Endothelial cell of umbilical vein (primary cell): Measurements from ENCODE around the gene GALR3. TPM values are rescaled to one million over a fixed set of nuclear protein-coding genes. Genes with fewer than 3 reads are reported as not detected.

Experiments
- BruUV-seq: library from RNA; stranded (reverse); fragments of 400-500 nt; replicated peaks from 2 replicates; lab custom pipeline; 2021; lab: Mats Ljungman, UMichigan
- CTCF ChIA-PET: fragments of 300-600, 350-600 bp; sonication (Branson Sonifier 250); formaldehyde crosslinking; loops from one replicate; lab custom pipeline; 2021; ENCODE audit warnings: antibody characterized with exemption, inconsistent platforms; lab: Charles Lee
- POLR2A ChIA-PET: fragments of 300-600, 350-600 bp; sonication (Branson Sonifier 250); formaldehyde crosslinking; loops from one replicate; lab custom pipeline; 2021; ENCODE audit warnings: antibody characterized with exemption, inconsistent platforms; lab: Charles Lee
- DNase-seq: peaks from one replicate; pipeline ENCODE4 v3.0.0-alpha.2; 2011; ENCODE audit warnings: low read depth, low spot score
- FAIRE-seq: peaks from 2 replicates; lab custom pipeline; 2011; peaks lifted over from hg19 to GRCh38; lab: Jason Lieb, UNC
- H2AFZ ChIP-seq: 2 replicates; pipeline ENCODE4 v1.6.0; 2012; ENCODE audit warnings: low read depth, low read length, control low read depth, inconsistent platforms
- H3K27ac ChIP-seq: 2 replicates; pipeline ENCODE4 v1.5.1; 2011; ENCODE audit warnings: low read depth, mild to moderate bottlenecking, control low read depth, low read length, moderate library complexity; ENCODE audit not compliant: insufficient read depth
- H3K27me3 ChIP-seq, 2 experiments: 2 replicates each; pipeline versions ENCODE4 v1.6.0 to v1.6.1; 2011; ENCODE audit warnings: low read length in 2 of 2, mixed read lengths in 1 of 2; ENCODE audit not compliant: control insufficient read depth in 2 of 2, insufficient read depth in 2 of 2
- H3K36me3 ChIP-seq, 2 experiments: 2 replicates in 1 of 2; 3 replicates in 1 of 2; pipeline ENCODE4 v1.5.1; 2011; ENCODE audit warnings: low read length in 2 of 2, mild to moderate bottlenecking in 1 of 2, moderate library complexity in 1 of 2; ENCODE audit not compliant: control insufficient read depth in 2 of 2, insufficient read depth in 2 of 2; ENCODE audit errors: extremely low read depth in 1 of 2
- H3K4me1 ChIP-seq: 3 replicates; pipeline ENCODE4 v1.5.1; 2011; ENCODE audit warnings: mild to moderate bottlenecking, low read length; ENCODE audit not compliant: control insufficient read depth, insufficient read depth; ENCODE audit errors: extremely low read depth
- H3K4me2 ChIP-seq: 2 replicates; pipeline ENCODE4 v1.6.1; 2011; ENCODE audit warnings: low read length, control low read depth, mixed read lengths; ENCODE audit not compliant: insufficient read depth
- H3K4me3 ChIP-seq, 3 experiments: fragments of 200-600 bp in 1 of 3; sonication (generic), shearing (Covaris generic) in 1 of 3; replicated peaks in 1 of 3; 2 replicates each; pipeline ENCODE4 v1.5.1; 2011 to 2016; ENCODE audit warnings: control low read depth in 3 of 3, low read length in 3 of 3, mild to moderate bottlenecking in 2 of 3, inconsistent platforms in 1 of 3, low read depth in 1 of 3, moderate library complexity in 1 of 3; ENCODE audit not compliant: insufficient read depth in 1 of 3
- H3K79me2 ChIP-seq: 2 replicates; pipeline ENCODE4 v1.6.0; 2012; ENCODE audit warnings: low read length, inconsistent platforms; ENCODE audit not compliant: control insufficient read depth, insufficient read depth
- H3K9ac ChIP-seq: replicated peaks from 2 replicates; pipeline ENCODE3; 2011; ENCODE audit warnings: low read length, control low read depth; ENCODE audit not compliant: insufficient read depth; ENCODE audit errors: extremely low read depth
- H3K9me1 ChIP-seq: replicated peaks from 3 replicates; pipeline ENCODE4 v1.6.0; 2011; ENCODE audit warnings: mild to moderate bottlenecking, low read length; ENCODE audit not compliant: control insufficient read depth, insufficient read depth; ENCODE audit errors: extremely low read depth
- H3K9me3 ChIP-seq: replicated peaks from 2 replicates; pipeline ENCODE4 v1.5.1; 2012; ENCODE audit warnings: low read length, inconsistent platforms; ENCODE audit not compliant: control insufficient read depth, insufficient read depth
- H4K20me1 ChIP-seq: replicated peaks from 2 replicates; pipeline ENCODE3; 2011; ENCODE audit warnings: mild to moderate bottlenecking, low read length; ENCODE audit not compliant: control insufficient read depth, insufficient read depth; ENCODE audit errors: extremely low read depth
- CTCF ChIP-seq, 2 donors: IDR thresholded peaks; 1 replicate in 1 of 2; 2 replicates in 1 of 2; pipeline ENCODE4 v1.5.1; 2011; ENCODE audit warnings: low read length in 2 of 2, mild to moderate bottlenecking in 2 of 2, moderate library complexity in 2 of 2, control low read depth in 1 of 2, inconsistent platforms in 1 of 2, low read depth in 1 of 2; ENCODE audit not compliant: insufficient read depth in 1 of 2; ENCODE audit errors: extremely low read depth in 1 of 2
- EZH2 ChIP-seq: IDR thresholded peaks from 2 replicates; pipeline ENCODE4 v1.6.1; 2012; ENCODE audit warnings: borderline replicate concordance, low read depth, mild to moderate bottlenecking, moderate library complexity, low read length, inconsistent platforms; ENCODE audit not compliant: severe bottlenecking
- FOS ChIP-seq: IDR thresholded peaks from 2 replicates; pipeline ENCODE4 v1.6.1; 2011; ENCODE audit warnings: mild to moderate bottlenecking, low read length, moderate library complexity, borderline replicate concordance; ENCODE audit not compliant: insufficient read depth
- GATA2 ChIP-seq: IDR thresholded peaks from 2 replicates; pipeline ENCODE4 v1.7.0; 2011; ENCODE audit warnings: low read depth, mild to moderate bottlenecking, moderate library complexity, mixed read lengths, low read length; ENCODE audit not compliant: insufficient read length, insufficient read depth
- JUN ChIP-seq: IDR thresholded peaks from 2 replicates; pipeline ENCODE4 v1.6.1; 2011; ENCODE audit warnings: borderline replicate concordance, low read depth; ENCODE audit not compliant: insufficient read length, insufficient read depth
- MAX ChIP-seq: IDR thresholded peaks from 2 replicates; pipeline ENCODE4 v1.6.1; 2011; ENCODE audit not compliant: insufficient read depth, insufficient read length
- MYC ChIP-seq: IDR thresholded peaks from one replicate; pipeline ENCODE4 v1.6.1; 2011; ENCODE audit warnings: mild to moderate bottlenecking, low read depth, low read length
- POLR2A ChIP-seq: IDR thresholded peaks from 2 replicates; pipeline ENCODE4 v1.6.1; 2012; ENCODE audit warnings: low read depth, mild to moderate bottlenecking, control low read depth, low read length
- POLR2AphosphoS5 ChIP-seq: IDR thresholded peaks from 2 replicates; pipeline ENCODE4 v1.6.1; 2012; ENCODE audit warnings: low read depth, mild to moderate bottlenecking, control low read depth, low read length, moderate library complexity; ENCODE audit not compliant: insufficient read depth
- dilution Hi-C: fragments of 300-500 bp; cut with MboI; formaldehyde crosslinking; loops from one replicate; pipeline ENCODE4 v1.15.0; 2019; ENCODE audit warnings: low sequenced_read_pairs; ENCODE audit not compliant: extremely low pct_ligation_motif_present
- intact Hi-C: fragments of 100-400 bp; cut with micrococcal nuclease; formaldehyde crosslinking; loops from one replicate; pipeline ENCODE4 v1.10.0; 2022
- polyA plus RNA-seq, 4 experiments: library from polyadenylated mRNA; depleted of rRNA in 3 of 4; stranded (reverse) in 3 of 4; unstranded in 1 of 4; fragments of >200 nt; gene quantifications; 2 replicates each; pipeline versions ENCODE4 v1.2.1 to v1.2.3, GENCODE V29; 2011 to 2012; ENCODE audit warnings: missing spikeins in 1 of 4
- total RNA-seq: library from RNA; stranded (reverse); gene quantifications from 2 replicates; pipeline ENCODE4 v1.2.3, GENCODE V29; 2021

GALR3 gene
- total and polyA plus RNA-seq, 2 donors (not counting 3 experiments of a cell fraction or from before 2014, with no cell fraction given): not detected

GRCh38 chr22:37790234-37790633 lies 32.9 kb upstream of the GALR3 start:
- ChIA-PET POLR2A (no interaction called here), CTCF (interaction anchor here (3.0 kb wide), 1 partner anchor 147 kb away, joined by 13 read pairs; no protein-coding TSS in a partner anchor)
- no peaks in the 10 kb centered on the region for H3K9me1 ChIP-seq
- H3K27ac ChIP-seq: no peak overlapping the region
- DNase-seq: no peak
- H3K4me3 ChIP-seq: no peak overlapping the region
- dilution Hi-C loops (no loop called here), intact Hi-C loops (loop anchor here (5.0 kb wide), 1 partner anchor 113 kb away; the partner anchor contains the start of gene LGALS1)
- no peak overlapping the region for H2AFZ ChIP-seq
- TF ChIP-seq FOS (no peak), POLR2AphosphoS5 (no peak), CTCF (IDR thresholded peaks at IDR 0.05; ENCODE audit: extremely low read depth in 1 of 2, insufficient read depth in 1 of 2, low read depth in 1 of 2, low read length in 2 of 2) (no peak)
- FAIRE-seq: no peak
- no peaks in the 10 kb centered on the region for H3K36me3 ChIP-seq
- H3K9me3 ChIP-seq: no peaks in the 10 kb centered on the region
- H3K4me1 ChIP-seq: no peaks in the 10 kb centered on the region
- no peak overlapping the region for H3K9ac ChIP-seq
- no peak overlapping the region for H3K4me2 ChIP-seq
- H3K79me2 ChIP-seq: no peaks in the 10 kb centered on the region
- no peaks in the 10 kb centered on the region for H4K20me1 ChIP-seq
- BruUV-seq: no TSS peak
- H3K27me3 ChIP-seq: no peaks in the 10 kb centered on the region

- Histone ChIP-seq H3K4me2 (no peak overlapping the region), H4K20me1 (no peaks in the 10 kb centered on the region), H3K9me3 (no peaks in the 10 kb centered on the region), H3K9me1 (no peaks in the 10 kb centered on the region), H3K4me1 (no peaks in the 10 kb centered on the region), H3K27me3 (no peaks in the 10 kb centered on the region), H3K9ac (no peak overlapping the region), H3K79me2 (no peaks in the 10 kb centered on the region), H3K27ac (no peak overlapping the region), H3K4me3 (no peak overlapping the region), H2AFZ (no peak overlapping the region), H3K36me3 (no peaks in the 10 kb centered on the region)
- dilution Hi-C loops: no loop called here
- ChIA-PET CTCF (interaction anchor here (0.9 to 2.8 kb wide), 6 partner anchors 9 to 169 kb away, joined by 3 to 61 read pairs (median 6); no protein-coding TSS in a partner anchor), POLR2A (no interaction called here)
- intact Hi-C loops: loop anchor here (1.0 to 5.0 kb wide), 2 partner anchors 115 to 149 kb away; partner anchors contain the start of gene LGALS1
- no peak for FAIRE-seq
- BruUV-seq: no TSS peak
- TF ChIP-seq MYC (no peak), MAX (no peak), CTCF (IDR thresholded peaks at IDR 0.05; ENCODE audit: extremely low read depth in 1 of 2, insufficient read depth in 1 of 2, low read depth in 1 of 2, low read length in 2 of 2) (no peak), GATA2 (no peak), EZH2 (no peak), FOS (no peak), POLR2A (no peak), JUN (no peak)
- no peak for DNase-seq
Measured at GRCh38 chr22:37792494-37792893, 30.7 kb upstream of the GALR3 start.
